LHCN-M2 (cell line): Measurements from ENCODE around the gene C2orf81. TPM values are rescaled to one million over a fixed set of nuclear protein-coding genes. Genes with fewer than 3 reads are reported as not detected.
"Not testable (repeated sequence)": the region's sequence is repeated elsewhere in the genome, so short reads cannot be mapped to it uniquely, and the experiment has no call there.

Experiments used
- DNase-seq: peaks from one replicate; pipeline ENCODE4 v3.0.0-alpha.2; 2012; ENCODE audit warnings: low read depth
- polyA plus RNA-seq: library from polyadenylated mRNA; unstranded; fragments of >200 nt; gene quantifications from one replicate; pipeline ENCODE4 v1.2.1, GENCODE V29; 2012; ENCODE audit warnings: missing spikeins
- total RNA-seq: library from RNA; depleted of rRNA; stranded (reverse); fragments of >200 nt; gene quantifications from 2 replicates; pipeline ENCODE4 v1.2.3, GENCODE V29; 2014; rRNA removed

The C2orf81 gene
- total RNA-seq: 0.63 and 1.5 TPM in 2 replicates
- 1.3 TPM for polyA plus RNA-seq

DNA sequence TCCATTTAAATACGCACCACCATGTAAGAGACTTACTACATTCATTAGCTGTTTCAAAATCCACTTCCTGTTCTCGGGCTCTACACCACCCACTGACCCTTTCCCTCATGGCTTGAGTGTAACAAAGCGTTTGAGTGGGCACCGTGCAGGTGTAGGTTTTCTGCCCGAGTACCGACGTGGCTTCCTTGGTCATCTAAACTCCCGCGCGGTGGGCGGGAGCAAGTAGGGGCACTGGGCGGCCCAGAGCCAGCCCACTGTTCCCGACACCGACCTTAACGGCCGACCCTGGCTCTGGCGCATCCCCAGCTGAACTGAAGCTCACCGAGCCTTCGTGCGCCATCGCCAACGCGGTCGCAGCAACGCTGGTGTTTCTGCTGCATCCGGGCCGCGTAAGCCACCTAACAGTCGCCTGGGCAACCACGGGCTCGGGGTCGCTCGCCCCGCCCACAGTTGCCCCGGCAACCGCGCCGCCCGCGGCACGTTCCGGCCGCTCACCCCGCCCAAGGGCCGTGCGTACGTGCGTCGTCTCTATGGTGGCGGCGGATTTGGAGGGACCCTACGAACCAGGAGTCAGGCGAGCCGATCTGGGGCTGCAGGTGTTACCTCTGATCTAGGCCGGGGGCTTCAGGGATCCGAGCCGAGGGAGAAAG, at the start of gene C2orf81, which contains the start of gene WDR54:
Gene C2orf81 (minus strand): TSS at position 399 of the 650 bp plus-strand sequence. CDS start 59 bp downstream, at position 340.
Gene WDR54 (plus strand): TSS at position 510 of the 650 bp plus-strand sequence. CDS start 424 bp downstream, outside the sequence.
- DNase-seq: peak; percentile 84

DNA sequence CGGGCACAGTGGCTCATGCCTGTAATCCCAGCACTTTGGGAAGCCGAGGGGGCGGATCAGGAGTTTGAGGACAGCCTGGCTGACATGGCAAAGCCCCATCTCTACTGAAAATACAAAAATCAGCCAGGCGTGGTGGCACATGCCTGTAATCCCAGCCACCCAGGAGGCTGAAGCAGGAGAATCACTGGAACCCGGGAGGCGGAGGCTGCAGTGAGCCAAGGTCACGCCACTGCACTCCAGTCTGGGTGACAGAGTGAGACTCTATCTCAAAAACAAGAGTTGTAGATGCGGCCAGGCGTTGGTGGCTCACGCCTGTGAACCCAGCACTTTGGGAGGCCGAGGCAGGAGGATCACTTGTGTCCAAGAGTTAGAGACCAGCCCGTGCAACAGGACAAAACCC, 49.3 kb upstream of the C2orf81 start:
- not testable (repeated sequence) for DNase-seq

DNA sequence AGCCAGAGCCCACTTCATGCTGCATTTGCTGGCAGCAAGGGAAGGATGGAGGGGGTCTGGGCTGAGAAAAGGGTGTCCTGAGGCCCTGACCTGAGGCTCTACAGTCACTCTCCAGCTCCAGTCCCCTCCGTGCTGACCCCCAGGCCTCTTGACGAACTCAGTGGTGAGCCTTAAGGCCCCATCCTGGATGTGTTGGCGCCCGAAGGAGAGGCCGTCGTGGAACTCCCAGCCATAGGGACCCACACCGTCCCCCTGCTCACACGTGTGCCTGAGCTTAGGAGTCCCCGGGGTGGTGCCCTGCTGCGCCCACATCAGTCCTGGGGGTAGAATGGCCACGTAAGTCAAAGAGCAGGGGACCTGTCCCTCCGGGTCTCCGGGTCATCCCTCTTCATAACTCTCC, 43.0 kb upstream of the C2orf81 start:
- no peak for DNase-seq

DNA sequence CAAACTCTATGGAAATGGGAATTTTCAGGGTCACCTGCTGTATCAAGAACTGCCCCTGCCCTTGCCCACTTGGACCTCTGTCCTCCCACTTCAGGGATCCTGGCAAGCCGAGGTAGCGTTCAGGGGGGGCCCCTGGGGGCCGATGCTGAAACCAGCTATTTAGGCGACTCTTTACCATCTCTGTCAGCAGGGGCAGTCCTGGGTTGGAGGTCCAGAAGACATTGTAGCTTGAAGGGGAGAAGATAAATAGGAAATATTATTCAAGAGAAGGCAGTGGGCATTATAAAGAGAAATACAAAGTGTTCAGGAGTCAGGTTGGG, 41.3 kb upstream of the C2orf81 start:
- no peak for DNase-seq

DNA sequence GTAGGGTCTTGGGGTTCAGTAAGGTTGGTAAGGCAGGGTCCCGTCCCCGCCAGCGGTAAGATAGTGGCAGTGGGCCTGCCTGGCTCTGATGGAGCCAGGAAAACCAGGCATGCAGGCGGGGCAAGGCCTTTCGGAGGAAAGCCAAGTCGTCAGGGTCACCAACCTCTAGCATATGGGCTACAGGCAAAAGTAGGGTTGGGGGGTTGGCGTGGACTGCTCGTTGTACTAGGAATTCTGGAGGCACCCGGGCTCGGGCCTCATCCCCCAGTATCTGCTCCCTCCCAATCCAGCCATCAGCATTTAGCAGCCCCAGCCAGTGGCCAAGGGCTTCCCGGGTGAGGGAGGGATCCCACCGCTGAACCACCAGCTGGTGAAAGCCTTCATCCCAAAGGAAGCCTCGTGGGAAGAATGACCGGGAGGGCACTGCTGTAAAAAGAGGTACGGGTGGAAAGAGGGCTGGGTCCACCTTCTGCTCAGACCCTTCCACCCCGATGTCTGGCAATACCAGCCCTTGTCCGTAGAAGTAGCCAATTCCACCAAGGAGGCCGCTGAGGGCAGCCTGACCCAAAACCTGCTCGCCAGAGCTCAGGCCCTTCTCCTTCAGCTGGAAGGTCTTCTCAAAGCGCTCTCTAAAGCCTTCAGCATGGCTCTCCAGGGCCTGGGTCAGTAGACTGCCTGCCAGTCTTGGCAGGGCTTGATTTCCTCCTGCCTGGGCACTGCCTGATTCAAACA, 40.8 kb upstream of the C2orf81 start:
- no peak for DNase-seq

DNA sequence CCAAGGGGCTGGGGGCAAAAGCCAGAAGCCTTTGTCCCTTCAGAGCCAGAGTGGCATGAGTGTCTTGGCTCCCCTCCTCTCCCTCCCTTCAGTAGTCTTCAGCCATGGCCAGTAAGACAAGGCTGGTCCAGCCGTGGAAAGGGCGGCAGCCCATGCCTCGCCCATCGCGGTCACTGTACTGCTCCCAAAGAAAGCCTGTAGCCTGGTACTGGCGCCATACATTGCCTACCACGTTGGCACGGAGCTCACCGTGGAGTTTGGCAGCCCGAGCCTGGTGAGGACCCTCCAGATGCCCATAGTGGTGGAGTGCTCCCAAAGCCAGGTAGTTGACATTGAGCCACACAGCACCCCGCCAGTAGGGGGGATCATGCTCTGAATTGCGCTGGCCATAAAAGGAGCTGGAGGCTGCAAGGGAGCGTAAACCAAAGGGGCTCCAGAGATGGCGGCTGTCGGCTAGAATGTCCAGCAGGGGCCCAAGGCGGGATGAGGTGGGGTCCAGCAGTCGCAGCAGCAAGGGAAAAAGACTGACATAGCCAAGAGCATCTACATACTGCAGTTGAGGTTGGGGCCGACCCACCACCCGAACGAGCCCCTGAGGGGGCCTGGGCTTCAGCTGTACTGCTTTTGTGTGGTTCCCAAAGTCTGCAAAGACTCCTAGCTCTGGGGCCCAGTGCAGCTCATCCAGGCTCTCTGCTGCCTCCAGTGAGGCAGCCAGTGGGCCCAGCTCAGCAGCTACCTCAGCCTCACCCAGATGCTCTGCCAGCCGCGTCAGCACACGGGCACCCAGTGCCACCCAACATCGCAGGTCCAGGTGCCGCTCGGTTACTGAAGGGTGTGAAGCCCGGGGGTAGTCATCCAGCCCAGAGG, 40.0 kb upstream of the C2orf81 start:
- DNase-seq: no peak

DNA sequence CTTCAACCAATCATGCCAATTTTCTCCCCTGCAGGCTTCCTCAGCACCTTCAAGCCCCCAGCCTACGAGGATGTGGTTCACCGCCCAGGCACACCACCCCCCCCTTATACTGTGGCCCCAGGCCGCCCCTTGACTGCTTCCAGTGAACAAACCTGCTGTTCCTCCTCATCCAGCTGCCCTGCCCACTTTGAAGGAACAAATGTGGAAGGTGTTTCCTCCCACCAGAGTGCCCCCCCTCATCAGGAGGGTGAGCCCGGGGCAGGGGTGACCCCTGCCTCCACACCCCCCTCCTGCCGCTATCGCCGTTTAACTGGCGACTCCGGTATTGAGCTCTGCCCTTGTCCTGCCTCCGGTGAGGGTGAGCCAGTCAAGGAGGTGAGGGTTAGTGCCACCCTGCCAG, 38.8 kb upstream of the C2orf81 start:
- not testable (repeated sequence) for DNase-seq

DNA sequence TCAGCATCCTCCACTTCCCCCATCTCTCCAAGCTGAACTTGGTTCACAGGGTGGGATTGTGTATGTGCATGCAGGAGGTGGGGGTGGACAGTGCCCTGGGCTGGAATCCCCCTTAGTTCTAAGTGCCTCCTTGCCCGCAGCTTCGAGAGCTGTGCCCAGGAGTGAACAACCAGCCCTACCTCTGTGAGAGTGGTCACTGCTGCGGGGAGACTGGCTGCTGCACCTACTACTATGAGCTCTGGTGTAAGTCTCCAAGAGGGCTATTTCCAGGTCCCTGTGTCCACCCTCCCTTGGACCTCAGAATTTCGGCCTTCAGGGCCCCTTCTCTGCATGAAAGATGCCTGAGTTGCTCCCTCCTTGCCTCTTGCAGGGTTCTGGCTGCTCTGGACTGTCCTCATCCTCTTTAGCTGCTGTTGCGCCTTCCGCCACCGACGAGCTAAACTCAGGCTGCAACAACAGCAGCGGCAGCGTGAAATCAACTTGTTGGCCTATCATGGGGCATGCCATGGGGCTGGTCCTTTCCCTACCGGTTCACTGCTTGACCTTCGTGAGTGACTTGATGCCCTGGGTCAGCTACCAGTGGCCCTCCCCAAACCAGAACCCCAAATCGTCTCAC, 38.2 kb upstream of the C2orf81 start:
- DNase-seq: not testable (repeated sequence)

DNA sequence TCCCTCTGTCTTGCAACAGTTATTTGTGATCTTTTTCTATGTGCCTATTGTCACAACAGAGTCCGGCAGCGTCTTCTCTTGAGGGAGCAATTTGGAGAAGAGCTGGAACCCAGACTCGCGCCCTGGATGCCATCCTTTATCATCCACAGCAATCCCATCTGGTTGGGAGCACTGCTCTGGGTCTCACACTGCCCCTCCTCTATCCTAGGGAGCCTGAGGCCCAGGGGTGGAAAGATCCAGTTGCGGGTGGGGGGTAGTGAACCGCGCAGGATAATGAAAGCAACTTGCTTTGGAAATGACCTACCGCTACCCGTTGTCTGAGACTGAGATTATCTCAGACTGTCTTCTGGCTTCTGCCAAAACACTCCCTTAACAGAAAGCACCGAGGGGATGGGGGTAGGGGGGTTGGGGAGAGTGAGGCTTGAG, 37.5 kb upstream of the C2orf81 start:
- DNase-seq: no peak

DNA sequence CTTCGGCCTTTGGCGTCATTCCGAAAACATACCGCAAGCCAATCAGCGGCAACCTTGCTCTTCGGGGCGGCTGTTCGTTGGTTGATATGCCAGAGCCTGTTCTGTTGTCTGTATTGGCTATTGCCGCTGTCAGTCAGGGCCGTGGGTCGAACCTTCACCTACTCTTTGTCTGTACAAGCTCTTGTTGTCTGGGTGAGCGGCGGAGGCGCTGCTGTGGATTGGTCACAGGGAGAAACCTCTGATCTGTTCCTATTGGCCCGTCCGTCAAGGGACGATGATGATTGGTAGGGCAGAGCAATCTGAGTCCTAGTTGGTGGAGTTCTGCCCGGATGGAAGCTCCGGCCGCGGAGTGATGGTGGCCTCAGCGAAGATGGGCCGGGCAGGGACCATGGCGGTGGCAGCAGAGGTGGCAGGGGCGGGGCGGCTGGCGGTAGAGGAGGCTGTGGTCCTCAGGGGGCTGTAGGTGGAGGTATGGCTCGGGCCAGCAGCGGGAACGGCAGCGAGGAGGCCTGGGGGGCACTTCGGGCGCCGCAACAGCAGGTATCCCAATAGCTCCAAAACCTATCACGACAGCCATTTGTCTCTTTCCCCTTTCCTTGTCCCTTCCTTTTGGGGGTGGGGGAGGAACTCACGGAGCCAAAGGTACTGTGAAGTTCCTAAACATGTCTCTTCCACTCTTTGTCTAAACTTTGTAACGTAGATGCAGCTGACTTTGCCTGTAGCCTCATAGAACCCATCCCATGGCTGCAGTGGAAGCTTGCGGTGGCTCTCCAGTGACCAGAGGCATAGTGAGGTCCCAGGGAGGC, 36.9 kb upstream of the C2orf81 start, which contains the start of gene WBP1:
Gene WBP1 (plus strand): TSS at position 307 of the 806 bp plus-strand sequence. CDS start 165 bp downstream, at position 472.
- DNase-seq: peak; percentile 100

DNA sequence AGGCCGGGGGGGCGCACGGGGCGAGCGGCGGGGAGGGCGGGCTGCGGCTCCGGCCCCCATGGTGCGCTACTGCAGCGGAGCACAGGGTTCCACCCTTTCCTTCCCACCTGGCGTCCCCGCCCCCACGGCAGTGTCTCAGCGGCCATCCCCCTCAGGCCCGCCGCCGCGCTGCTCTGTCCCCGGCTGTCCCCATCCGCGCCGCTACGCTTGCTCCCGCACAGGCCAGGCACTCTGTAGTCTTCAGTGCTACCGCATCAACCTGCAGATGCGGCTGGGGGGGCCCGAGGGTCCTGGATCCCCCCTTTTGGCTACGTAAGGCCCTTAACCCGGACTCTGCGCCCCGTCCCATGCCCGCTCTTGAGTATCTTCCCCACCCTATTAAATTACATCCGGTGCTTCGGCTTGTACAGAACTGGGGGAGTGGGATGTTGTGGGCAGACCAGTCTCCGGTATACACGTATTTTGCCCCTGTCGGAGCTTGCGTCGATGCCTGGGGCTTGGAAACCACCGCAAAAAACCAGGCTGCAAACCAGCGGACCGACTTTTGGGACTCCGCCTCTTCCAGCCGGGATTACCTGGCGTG, 36.2 kb upstream of the C2orf81 start:
- DNase-seq: no peak

DNA sequence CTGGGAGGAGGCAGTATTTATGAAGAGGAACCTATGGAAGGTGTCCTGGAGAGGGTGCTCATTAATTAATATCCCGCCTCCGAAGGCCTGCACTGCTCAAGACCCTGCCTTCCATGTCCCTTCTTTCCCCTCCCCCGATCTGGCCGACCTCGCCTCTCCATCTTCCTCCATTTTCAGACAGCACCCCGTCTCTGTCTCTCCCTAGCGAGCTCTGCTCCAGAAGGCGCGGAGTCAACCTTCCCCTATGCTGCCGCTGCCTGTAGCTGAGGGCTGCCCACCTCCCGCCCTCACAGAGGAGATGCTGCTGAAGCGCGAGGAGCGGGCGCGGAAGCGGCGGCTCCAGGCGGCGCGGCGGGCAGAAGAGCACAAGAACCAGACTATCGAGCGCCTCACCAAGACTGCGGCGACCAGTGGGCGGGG, 35.7 kb upstream of the C2orf81 start:
- DNase-seq: no peak

DNA sequence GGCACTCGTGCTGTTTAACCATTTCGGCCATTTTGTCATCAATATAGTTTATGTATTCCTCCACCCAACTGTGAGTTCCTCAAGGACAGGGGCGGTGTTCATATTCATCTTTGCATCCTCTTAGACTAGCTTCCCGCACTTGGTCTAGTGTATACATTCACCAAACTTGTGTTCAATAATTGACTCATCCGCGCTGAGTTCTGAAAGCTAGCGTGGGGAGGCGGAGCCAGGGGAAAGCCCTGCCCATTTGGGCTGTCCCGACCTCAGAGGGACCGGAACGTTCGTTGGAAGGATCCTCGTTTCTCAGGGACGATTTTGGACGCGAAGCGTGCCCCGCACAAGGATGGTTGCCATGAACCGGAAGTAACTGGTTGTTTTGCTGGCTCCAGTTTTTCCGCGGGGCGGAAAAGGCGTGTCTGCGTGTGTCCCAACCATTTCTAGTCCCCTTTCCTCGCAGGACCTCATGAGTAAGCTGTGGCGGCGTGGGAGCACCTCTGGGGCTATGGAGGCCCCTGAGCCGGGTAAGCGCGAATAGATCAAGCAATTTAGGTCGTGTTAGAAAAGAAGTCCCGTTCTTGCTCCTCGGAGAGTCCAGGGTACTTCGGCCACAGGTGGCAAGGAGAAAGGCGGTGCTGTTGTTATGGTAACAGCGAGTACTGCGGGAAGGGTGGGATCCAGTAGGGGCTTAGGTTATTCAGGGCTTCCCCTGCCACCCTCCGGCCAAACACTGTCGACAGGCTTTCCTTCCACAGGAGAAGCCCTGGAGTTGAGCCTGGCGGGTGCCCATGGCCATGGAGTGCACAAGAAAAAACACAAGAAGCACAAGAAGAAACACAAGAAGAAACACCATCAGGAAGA, 33.5 kb upstream of the C2orf81 start, which contains the start of gene INO80B:
Gene INO80B (plus strand): TSS at position 434 of the 858 bp plus-strand sequence. CDS start 30 bp downstream, at position 464.
- DNase-seq: peak; percentile 97

DNA sequence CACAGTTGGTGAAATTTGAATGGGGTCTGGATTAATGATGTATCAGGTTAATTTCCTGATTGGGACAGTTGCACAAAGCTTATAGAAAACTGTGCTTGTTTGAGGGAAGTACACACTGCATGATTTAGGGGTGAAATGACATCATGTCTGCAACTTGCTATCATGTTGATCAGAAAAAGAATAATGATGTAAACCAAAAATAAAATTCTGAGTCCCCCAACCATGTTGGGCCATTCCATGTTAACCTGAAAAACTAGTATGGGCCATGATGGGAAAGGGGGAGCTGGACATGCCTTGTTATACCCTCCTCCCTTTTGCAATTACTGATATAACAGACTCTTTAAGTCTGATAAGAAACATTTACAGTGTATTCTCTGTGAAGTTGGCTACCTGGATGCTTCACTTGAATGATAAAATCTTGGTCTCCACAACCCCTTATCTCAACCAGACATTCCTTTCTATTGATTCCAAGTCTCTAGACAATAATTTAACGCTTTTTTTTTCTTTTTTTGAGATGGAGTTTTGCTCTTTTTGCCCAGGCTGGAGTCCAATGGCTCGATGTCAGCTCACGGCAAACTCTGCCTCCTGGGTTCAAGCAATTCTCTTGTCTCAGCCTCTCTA, 29.3 kb upstream of the C2orf81 start:
- DNase-seq: no peak

DNA sequence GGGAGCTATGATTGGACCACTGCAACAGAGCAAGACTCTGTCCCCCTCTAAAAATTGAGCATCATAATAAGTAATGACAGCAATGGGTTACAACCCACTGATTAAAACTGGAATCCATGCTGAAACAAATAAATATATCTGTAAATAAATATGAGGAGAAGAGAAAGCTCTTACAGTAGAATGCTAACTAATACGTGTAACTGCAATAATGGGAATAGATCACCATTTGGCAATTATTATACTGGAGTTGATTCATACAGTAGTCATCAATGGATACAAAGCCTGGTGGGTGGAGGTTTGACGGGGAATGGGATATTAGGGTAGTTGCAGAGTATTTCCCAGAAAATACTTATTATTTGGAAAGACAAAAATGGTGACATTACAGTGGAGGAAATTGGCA, 27.4 kb upstream of the C2orf81 start:
- no peak for DNase-seq

DNA sequence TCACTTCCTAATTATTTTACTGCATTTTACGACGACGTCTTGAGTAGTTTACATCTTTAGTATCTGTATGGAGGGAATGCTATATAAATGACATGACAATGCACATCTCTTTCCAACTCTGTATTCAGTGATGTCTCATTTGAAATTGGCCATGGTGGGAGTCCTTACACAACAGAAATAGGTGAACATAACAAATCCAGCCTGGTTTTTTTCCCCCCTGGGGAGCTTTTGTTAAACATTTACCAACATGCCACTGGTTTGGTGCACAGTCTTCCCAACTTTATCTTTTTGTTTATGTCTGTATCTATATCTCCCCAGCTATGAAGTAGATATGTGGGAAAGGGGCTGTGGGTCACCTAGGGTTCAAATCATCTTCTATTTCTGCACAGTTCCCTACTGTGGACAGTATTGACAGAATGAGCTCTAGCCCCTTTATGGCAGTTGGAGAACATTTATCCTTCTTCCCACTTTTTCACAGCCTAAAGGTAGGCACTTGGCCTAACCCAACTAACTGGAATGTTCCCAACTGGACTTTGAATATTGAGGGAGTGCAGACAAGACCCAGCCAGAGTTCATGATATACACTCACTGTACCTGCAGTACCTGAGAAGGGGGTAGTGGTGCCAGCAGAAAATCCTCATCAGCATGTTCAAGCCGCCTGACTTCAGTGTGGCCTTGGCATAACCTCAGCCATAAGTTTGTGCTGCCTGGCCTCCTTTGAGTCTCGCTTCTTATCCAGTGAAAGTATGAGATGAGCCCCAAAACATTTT, 26.0 kb upstream of the C2orf81 start:
- no peak for DNase-seq

DNA sequence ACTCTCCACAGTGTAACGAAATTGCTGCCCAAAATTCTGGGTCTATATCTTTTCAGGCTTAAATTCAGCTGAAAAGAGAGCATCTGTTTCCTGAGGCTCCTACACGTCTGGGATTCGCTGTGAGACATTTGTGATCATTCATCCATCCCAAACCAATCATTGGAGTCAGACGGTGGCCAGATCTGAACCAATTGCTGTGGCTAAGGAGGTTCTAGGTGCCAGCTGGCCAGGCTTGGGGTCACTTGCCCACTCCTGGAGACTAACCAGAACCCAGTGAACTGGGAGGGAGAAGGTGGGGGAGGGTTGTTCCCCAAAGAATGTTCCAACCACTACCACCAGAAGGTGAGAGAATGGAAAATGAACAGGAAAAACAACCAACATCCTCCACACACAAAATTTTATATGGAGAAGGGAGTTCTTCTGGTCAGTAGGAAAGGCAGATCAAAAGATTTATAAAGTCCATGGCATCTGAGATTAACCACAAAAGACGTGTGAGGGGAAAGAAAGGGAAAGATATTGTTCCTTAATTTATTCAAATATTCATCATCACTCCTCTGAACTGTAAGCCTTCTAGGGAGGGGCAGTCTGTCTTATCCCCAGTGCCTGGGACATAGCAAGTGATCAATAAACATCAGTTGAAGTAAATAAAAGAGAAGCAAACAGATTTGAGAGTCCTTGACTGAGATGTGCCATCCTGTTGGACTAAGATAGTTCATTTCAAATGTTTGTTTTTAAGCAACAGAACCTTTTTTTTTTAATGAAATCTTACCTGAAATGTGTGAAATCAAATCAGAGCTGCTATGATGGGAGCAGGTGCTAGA, 23.3 kb upstream of the C2orf81 start:
- no peak for DNase-seq
